OCI-LY7 (cell line): ENCODE measurements around the gene ANKH. TPM values are rescaled to one million over a fixed set of nuclear protein-coding genes. Genes with fewer than 3 reads are reported as not detected.

Experiments
- BruUV-seq: library from RNA; stranded (reverse); fragments of 400-500 nt; replicated peaks from 2 replicates; lab custom pipeline; 2021; lab: Mats Ljungman, UMichigan
- CTCF ChIA-PET: fragments of 300-600 bp; sonication (Branson Sonifier 250); formaldehyde crosslinking; loops from one replicate; lab custom pipeline; 2022; ENCODE audit warnings: antibody characterized with exemption; ENCODE audit not compliant: unreplicated experiment; lab: Charles Lee
- POLR2A ChIA-PET: fragments of 300-600 bp; sonication (Branson Sonifier 250); formaldehyde crosslinking; loops from one replicate; lab custom pipeline; 2022; ENCODE audit warnings: antibody characterized with exemption; lab: Charles Lee
- DNase-seq: peaks from one replicate; pipeline ENCODE4 v3.0.0-alpha.2; 2015; ENCODE audit warnings: low spot score
- H2AFZ ChIP-seq: fragments of 200-600 bp; sonication (generic), shearing (Covaris generic); 2 replicates; pipeline ENCODE4 v1.6.1; 2014; ENCODE audit warnings: mild to moderate bottlenecking, antibody characterized with exemption, low read length, moderate library complexity
- H3K27ac ChIP-seq: fragments of 200-600 bp; sonication (generic); 2 replicates; pipeline ENCODE4 v1.5.1; 2014; ENCODE audit warnings: mixed run types, low read depth, mild to moderate bottlenecking, moderate library complexity, low read length, inconsistent platforms; ENCODE audit not compliant: poor library complexity, severe bottlenecking
- H3K36me3 ChIP-seq: fragments of 200-600 bp; sonication (generic); 2 replicates; pipeline ENCODE4 v1.6.1; 2014; ENCODE audit warnings: mild to moderate bottlenecking, antibody characterized with exemption, low read length, moderate library complexity, mixed read lengths; ENCODE audit not compliant: insufficient read depth
- H3K4me1 ChIP-seq: fragments of 200-600 bp; sonication (generic); 2 replicates; pipeline ENCODE4 v1.5.1; 2014; ENCODE audit warnings: mild to moderate bottlenecking, low read length; ENCODE audit not compliant: insufficient read depth, poor library complexity, severe bottlenecking
- H3K4me2 ChIP-seq: fragments of 200-600 bp; sonication (generic); 2 replicates; pipeline ENCODE4 v1.6.1; 2014; ENCODE audit warnings: mild to moderate bottlenecking, low read length
- H3K4me3 ChIP-seq: fragments of 200-600 bp; sonication (generic); 2 replicates; pipeline ENCODE4 v1.5.1; 2014; ENCODE audit warnings: mild to moderate bottlenecking, low read depth, low read length; ENCODE audit not compliant: poor library complexity, severe bottlenecking
- H3K79me2 ChIP-seq: fragments of 200-600 bp; sonication (generic); 2 replicates; pipeline ENCODE4 v1.6.1; 2016; ENCODE audit warnings: low read depth, mild to moderate bottlenecking, low read length, moderate library complexity, mixed read lengths; ENCODE audit not compliant: insufficient read depth
- H3K9me2 ChIP-seq: fragments of 200-600 bp; sonication (generic); 2 replicates; pipeline ENCODE4 v1.6.1; 2016; ENCODE audit warnings: mild to moderate bottlenecking, low read length, mixed read lengths; ENCODE audit not compliant: insufficient read depth
- H3K9me3 ChIP-seq: fragments of 200-600 bp; sonication (generic); 2 replicates; pipeline ENCODE4 v1.6.1; 2014; ENCODE audit warnings: mild to moderate bottlenecking, mixed run types, low read length, mixed read lengths
- H4K20me1 ChIP-seq: fragments of 200-600 bp; sonication (generic); 2 replicates; pipeline ENCODE4 v1.6.1; 2014; ENCODE audit warnings: mild to moderate bottlenecking, antibody characterized with exemption, low read length, moderate library complexity, mixed read lengths; ENCODE audit not compliant: insufficient read depth
- EZH2phosphoT487 ChIP-seq: fragments of 200-600 bp; sonication (generic); IDR thresholded peaks from 2 replicates; pipeline ENCODE4 v1.6.1; 2018; ENCODE audit warnings: low read depth, borderline replicate concordance, mild to moderate bottlenecking, mixed run types, antibody characterized with exemption, low read length, moderate library complexity, mixed read lengths
- intact Hi-C: fragments of 100-400 bp; cut with micrococcal nuclease; formaldehyde crosslinking; loops from one replicate; pipeline ENCODE4 v1.10.0; 2022; ENCODE audit not compliant: unreplicated experiment
- total RNA-seq, 2 experiments: library from RNA; depleted of rRNA in 1 of 2; stranded (reverse); fragments of >200 nt in 1 of 2; shearing (Covaris generic) in 1 of 2; gene quantifications; 2 replicates each; pipeline ENCODE4 v1.2.3, GENCODE V29; 2014 to 2022
- TF ChIP-seq, protein P1 (sequence below): fragments of 200-600 bp; sonication (generic); conservative IDR thresholded peaks from 2 replicates; pipeline ENCODE4 v1.5.1; 2014; ENCODE audit warnings: mild to moderate bottlenecking, antibody characterized with exemption, low read length, moderate library complexity, mixed read lengths

ANKH gene
- total RNA-seq, 2 experiments from 2014 or later, result 23.1 to 80.4 TPM

DNA sequence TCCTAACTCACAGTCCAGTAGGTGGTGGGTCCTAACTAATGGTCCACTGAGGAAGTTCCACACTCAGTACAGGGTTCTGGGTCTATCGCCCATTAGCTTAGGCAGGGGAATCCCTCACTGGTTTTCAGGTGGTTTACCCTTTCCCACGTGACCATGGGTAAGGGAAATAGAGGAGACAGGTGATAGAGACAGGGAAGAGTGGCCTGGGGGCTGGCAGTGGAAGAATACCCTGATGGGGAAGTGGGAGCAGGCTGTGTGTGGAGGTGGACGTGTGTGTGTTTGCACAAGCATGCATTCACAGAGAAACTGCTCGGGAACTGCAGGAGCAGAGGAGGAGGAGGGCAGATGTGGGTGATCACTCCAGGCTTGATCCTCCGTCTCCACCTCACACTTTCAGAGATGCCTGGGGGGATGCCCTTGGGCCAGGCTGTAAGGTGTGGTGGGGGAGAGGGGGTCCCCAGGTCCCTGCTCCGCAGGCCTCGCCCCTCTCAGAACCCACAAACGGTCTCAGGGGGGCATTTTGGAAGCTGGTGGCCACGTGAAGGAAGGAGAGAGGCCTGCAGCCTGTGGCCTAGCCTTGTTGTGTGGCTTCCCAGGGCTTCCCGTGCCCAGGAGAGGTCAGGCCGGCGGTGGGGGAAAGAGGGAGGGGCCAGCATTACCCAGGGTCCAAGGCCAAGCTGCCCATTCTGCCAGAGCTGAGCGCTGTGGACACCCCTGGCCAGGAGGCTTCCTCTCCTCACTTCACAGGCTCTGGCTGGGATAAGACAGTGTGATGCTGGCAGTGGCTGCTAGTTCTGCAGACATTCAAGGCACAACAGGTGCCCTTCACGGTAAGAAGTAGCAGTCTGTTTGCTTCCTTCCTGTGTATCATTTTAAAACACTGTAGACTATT, 127.0 kb downstream of the ANKH start:
- Histone ChIP-seq H3K9me3 (no peaks in the 10 kb centered on the region), H3K4me3 (peak overlapping the region; percentile 31), H4K20me1 (no peaks in the 10 kb centered on the region), H3K36me3 (peaks cover 30% of the 10 kb centered on the region), H3K4me1 (peaks cover 38% of the 10 kb centered on the region), H3K27ac (peak overlapping the region; percentile 86), H3K79me2 (no peaks in the 10 kb centered on the region), H3K4me2 (peak overlapping the region; percentile 65), H2AFZ (peak overlapping the region; percentile 24; the same call in 1 of the 2 replicates), H3K9me2 (no peaks in the 10 kb centered on the region)
- DNase-seq, result peak; percentile 62
- intact Hi-C loops, result loop anchor here (5.0 kb wide), 1 partner anchor 128 kb away; the partner anchor contains the start of gene ANKH
- TF ChIP-seq EZH2phosphoT487, result no peak
- TF ChIP-seq, protein P1, sequence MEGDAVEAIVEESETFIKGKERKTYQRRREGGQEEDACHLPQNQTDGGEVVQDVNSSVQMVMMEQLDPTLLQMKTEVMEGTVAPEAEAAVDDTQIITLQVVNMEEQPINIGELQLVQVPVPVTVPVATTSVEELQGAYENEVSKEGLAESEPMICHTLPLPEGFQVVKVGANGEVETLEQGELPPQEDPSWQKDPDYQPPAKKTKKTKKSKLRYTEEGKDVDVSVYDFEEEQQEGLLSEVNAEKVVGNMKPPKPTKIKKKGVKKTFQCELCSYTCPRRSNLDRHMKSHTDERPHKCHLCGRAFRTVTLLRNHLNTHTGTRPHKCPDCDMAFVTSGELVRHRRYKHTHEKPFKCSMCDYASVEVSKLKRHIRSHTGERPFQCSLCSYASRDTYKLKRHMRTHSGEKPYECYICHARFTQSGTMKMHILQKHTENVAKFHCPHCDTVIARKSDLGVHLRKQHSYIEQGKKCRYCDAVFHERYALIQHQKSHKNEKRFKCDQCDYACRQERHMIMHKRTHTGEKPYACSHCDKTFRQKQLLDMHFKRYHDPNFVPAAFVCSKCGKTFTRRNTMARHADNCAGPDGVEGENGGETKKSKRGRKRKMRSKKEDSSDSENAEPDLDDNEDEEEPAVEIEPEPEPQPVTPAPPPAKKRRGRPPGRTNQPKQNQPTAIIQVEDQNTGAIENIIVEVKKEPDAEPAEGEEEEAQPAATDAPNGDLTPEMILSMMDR, result no peak
- ChIA-PET CTCF (interaction anchor here (1.0 kb wide), 1 partner anchor 14 kb away, joined by 3 read pairs; no protein-coding TSS in a partner anchor), POLR2A (interaction anchor here (0.6 to 2.3 kb wide), 5 partner anchors 11 to 124 kb away, joined by 3 to 7 read pairs (median 4); no protein-coding TSS in a partner anchor)
- no TSS peak for BruUV-seq

DNA sequence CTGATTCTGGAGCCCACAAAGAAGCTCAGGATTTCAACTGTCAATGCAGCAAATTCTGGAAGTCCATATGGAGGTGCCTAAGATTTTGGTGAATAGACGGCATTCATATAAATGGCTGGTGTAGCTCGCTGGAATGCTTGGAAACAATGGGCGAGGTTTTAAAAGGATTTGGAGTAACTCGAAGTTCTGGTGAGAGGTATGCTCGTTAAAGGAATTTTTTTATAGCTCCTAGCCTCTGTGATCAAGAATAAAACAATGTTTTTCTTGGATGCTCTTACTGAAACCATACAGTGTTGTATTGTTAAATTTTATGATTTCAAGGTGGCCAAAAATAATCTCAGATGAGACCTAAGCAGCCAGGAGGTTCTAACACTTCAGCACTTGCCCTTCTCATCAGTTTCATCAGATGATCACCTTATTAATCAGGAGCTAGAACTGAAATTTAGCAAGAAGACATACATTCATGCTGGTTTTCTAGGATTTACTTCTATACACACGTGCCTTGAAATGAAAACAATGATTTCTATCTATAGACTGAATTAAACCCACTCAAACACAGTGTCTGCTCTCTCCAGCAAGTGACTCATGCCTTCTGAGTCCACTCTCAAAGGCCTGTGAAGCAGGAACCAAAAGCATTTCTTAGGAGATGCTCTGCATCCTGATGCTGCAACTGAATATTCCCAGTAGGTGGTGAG, 127.8 kb downstream of the ANKH start:
- no peak for DNase-seq
- BruUV-seq, result no TSS peak
- H3K4me2 ChIP-seq, result peak overlapping the region; percentile 65
- no peak overlapping the region for H3K4me3 ChIP-seq
- no peaks in the 10 kb centered on the region for H3K9me3 ChIP-seq
- TF ChIP-seq EZH2phosphoT487, result no peak
- TF ChIP-seq, protein P1, result no peak
- H2AFZ ChIP-seq, result no peak overlapping the region
- H3K4me1 ChIP-seq, result peaks cover 38% of the 10 kb centered on the region
- ChIA-PET CTCF (interaction anchor here (1.0 kb wide), 1 partner anchor 14 kb away, joined by 3 read pairs; no protein-coding TSS in a partner anchor), POLR2A (interaction anchor here (1.3 to 2.3 kb wide), 3 partner anchors 11 to 24 kb away, joined by 3 to 7 read pairs (median 6); no protein-coding TSS in a partner anchor)
- H3K27ac ChIP-seq, result peak overlapping the region; percentile 86
- H3K79me2 ChIP-seq, result no peaks in the 10 kb centered on the region
- no peaks in the 10 kb centered on the region for H3K9me2 ChIP-seq
- intact Hi-C loops, result loop anchor here (5.0 kb wide), 1 partner anchor 129 kb away; the partner anchor contains the start of gene ANKH
- peaks cover 29% of the 10 kb centered on the region for H3K36me3 ChIP-seq
- H4K20me1 ChIP-seq, result no peaks in the 10 kb centered on the region
